ENCODE measurements around the gene CFL2.
A peak's percentile ranks its signal among the peaks of the same experiment; 100 is the strongest.

CFL2 gene

GRCh38 chr14:34699873-34700621 lies 14.3 kb downstream of the CFL2 start (continued):
- TF ChIP-seq, protein P1, sequence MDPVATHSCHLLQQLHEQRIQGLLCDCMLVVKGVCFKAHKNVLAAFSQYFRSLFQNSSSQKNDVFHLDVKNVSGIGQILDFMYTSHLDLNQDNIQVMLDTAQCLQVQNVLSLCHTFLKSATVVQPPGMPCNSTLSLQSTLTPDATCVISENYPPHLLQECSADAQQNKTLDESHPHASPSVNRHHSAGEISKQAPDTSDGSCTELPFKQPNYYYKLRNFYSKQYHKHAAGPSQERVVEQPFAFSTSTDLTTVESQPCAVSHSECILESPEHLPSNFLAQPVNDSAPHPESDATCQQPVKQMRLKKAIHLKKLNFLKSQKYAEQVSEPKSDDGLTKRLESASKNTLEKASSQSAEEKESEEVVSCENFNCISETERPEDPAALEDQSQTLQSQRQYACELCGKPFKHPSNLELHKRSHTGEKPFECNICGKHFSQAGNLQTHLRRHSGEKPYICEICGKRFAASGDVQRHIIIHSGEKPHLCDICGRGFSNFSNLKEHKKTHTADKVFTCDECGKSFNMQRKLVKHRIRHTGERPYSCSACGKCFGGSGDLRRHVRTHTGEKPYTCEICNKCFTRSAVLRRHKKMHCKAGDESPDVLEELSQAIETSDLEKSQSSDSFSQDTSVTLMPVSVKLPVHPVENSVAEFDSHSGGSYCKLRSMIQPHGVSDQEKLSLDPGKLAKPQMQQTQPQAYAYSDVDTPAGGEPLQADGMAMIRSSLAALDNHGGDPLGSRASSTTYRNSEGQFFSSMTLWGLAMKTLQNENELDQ (tag by site-specific recombination; IDR thresholded peaks at IDR 0.05; ENCODE audit: low read depth), result no peak
- TF ChIP-seq ZNF140 (tag by site-specific recombination; IDR thresholded peaks at IDR 0.05) (no peak), SETDB1 (IDR thresholded peaks at IDR 0.05; ENCODE audit: insufficient read length, low read length) (no peak), KLF9 (tag by site-specific recombination; IDR thresholded peaks at IDR 0.05; ENCODE audit: low read depth) (no peak), ZNF175 (tag by site-specific recombination; IDR thresholded peaks at IDR 0.05) (no peak), ZNF549 (tag by site-specific recombination; IDR thresholded peaks at IDR 0.05) (no peak), ZBTB17 (tag by site-specific recombination; IDR thresholded peaks at IDR 0.05) (peak; percentile 97), KLF1 (tag by site-specific recombination; IDR thresholded peaks at IDR 0.05) (peak; percentile 24; the same call in 1 of the 2 replicates), GLIS2 (tag by site-specific recombination; IDR thresholded peaks at IDR 0.05) (no peak), ZNF510 (tag by site-specific recombination; IDR thresholded peaks at IDR 0.05; ENCODE audit: insufficient replicate concordance) (no peak), ZNF223 (tag by site-specific recombination; IDR thresholded peaks at IDR 0.05) (no peak), ZNF398 (tag by site-specific recombination; IDR thresholded peaks at IDR 0.05) (0 out of 2 replicates have a peak, but pooled peaks have one; percentile 52), OSR2 (tag by site-specific recombination; IDR thresholded peaks at IDR 0.05) (peak; percentile 99), ZNF701 (tag by site-specific recombination; IDR thresholded peaks at IDR 0.05) (no peak), WT1 (tag by site-specific recombination; IDR thresholded peaks at IDR 0.05) (peak; percentile 89), GLI4 (tag by site-specific recombination; IDR thresholded peaks at IDR 0.05) (no peak), HOXA7 (CRISPR knock-in tag; IDR thresholded peaks at IDR 0.05; ENCODE audit: borderline replicate concordance) (no peak), TCF7L2 (IDR thresholded peaks at IDR 0.05; ENCODE audit: borderline replicate concordance, low read depth, low read length) (no peak), ZFP3 (tag by site-specific recombination; IDR thresholded peaks at IDR 0.05; ENCODE audit: low read depth) (no peak), ZNF626 (tag by site-specific recombination; IDR thresholded peaks at IDR 0.05) (no peak), ZNF747 (tag by site-specific recombination; IDR thresholded peaks at IDR 0.05) (no peak), ZNF830 (tag by site-specific recombination; IDR thresholded peaks at IDR 0.05; ENCODE audit: low read depth) (no peak), ZNF324 (tag by site-specific recombination; IDR thresholded peaks at IDR 0.05) (peak; percentile 87), ZNF558 (tag by site-specific recombination; IDR thresholded peaks at IDR 0.05) (peak; percentile 54), ZBTB7A (tag by site-specific recombination; IDR thresholded peaks at IDR 0.05; ENCODE audit: low read depth) (no peak), ZSCAN30 (tag by site-specific recombination; IDR thresholded peaks at IDR 0.05) (no peak), ZNF211 (tag by site-specific recombination; IDR thresholded peaks at IDR 0.05; ENCODE audit: low read depth) (no peak), ZNF585B (tag by site-specific recombination; IDR thresholded peaks at IDR 0.05) (no peak), SP3 (tag by site-specific recombination; IDR thresholded peaks at IDR 0.05) (no peak; the same call in none of the 2 replicates), PRDM4 (tag by site-specific recombination; IDR thresholded peaks at IDR 0.05) (peak; percentile 73)
- TF ChIP-seq, protein P2, sequence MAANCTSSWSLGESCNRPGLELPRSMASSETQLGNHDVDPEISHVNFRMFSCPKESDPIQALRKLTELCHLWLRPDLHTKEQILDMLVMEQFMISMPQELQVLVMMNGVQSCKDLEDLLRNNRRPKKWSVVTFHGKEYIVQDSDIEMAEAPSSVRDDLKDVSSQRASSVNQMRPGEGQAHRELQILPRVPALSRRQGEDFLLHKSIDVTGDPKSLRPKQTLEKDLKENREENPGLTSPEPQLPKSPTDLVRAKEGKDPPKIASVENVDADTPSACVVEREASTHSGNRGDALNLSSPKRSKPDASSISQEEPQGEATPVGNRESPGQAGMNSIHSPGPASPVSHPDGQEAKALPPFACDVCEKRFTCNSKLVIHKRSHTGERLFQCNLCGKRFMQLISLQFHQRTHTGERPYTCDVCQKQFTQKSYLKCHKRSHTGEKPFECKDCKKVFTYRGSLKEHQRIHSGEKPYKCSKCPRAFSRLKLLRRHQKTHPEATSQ (tag by site-specific recombination; IDR thresholded peaks at IDR 0.05), result 0 out of 2 replicates have a peak, but pooled peaks have one; percentile 36
- TF ChIP-seq, protein P3, sequence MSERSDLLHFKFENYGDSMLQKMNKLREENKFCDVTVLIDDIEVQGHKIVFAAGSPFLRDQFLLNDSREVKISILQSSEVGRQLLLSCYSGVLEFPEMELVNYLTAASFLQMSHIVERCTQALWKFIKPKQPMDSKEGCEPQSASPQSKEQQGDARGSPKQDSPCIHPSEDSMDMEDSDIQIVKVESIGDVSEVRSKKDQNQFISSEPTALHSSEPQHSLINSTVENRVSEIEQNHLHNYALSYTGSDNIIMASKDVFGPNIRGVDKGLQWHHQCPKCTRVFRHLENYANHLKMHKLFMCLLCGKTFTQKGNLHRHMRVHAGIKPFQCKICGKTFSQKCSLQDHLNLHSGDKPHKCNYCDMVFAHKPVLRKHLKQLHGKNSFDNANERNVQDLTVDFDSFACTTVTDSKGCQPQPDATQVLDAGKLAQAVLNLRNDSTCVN (tag by site-specific recombination; optimal IDR thresholded peaks at IDR 0.05), result no peak
